ENCODE results near the gene CRY2.

The CRY2 gene

GRCh38 chr11:45892856-45893255, 45.6 kb downstream of the CRY2 start:
- Histone ChIP-seq H3K9ac (ENCODE audit: low read length) (no peak overlapping the region), H2AFZ (ENCODE audit: insufficient read depth, low read length, poor library complexity) (no peak overlapping the region), H4K8ac (ENCODE audit: low read depth, low read length) (no peak overlapping the region), H3K36me3 (ENCODE audit: control insufficient read depth in 1 of 2, insufficient read depth in 2 of 2, low read length in 2 of 2) (no peaks in the 10 kb centered on the region), H2AK5ac (ENCODE audit: low read length) (no peak overlapping the region), H3K14ac (ENCODE audit: low read length) (no peak overlapping the region), H3K4me1 (ENCODE audit: control insufficient read depth in 1 of 2, insufficient read depth in 2 of 2, low read length in 2 of 2) (no peaks in the 10 kb centered on the region), H2BK5ac (ENCODE audit: low read depth, low read length, poor library complexity) (no peak overlapping the region), H3K4me3 (ENCODE audit: low read depth, low read length) (no peak overlapping the region), H4K91ac (ENCODE audit: low read depth, low read length) (no peak overlapping the region), H3K27ac (ENCODE audit: low read depth, low read length) (no peak overlapping the region), H3K27me3 (ENCODE audit: insufficient read depth, low read length) (no peaks in the 10 kb centered on the region), H3K18ac (ENCODE audit: low read length) (no peak overlapping the region), H3K79me1 (ENCODE audit: low read length) (no peaks in the 10 kb centered on the region), H3K4ac (ENCODE audit: low read depth, low read length) (no peak overlapping the region), H2BK12ac (ENCODE audit: low read length) (no peak overlapping the region), H3K23ac (ENCODE audit: low read length) (no peak overlapping the region), H3K9me3 (ENCODE audit: insufficient read depth, low read depth, low read length) (peaks cover 4% of the 10 kb centered on the region), H4K12ac (ENCODE audit: low read depth, low read length) (no peak overlapping the region), H3K4me2 (ENCODE audit: low read length) (no peak overlapping the region), H3K79me2 (ENCODE audit: control insufficient read depth, insufficient read depth, low read length, poor library complexity) (no peaks in the 10 kb centered on the region), H2BK120ac (ENCODE audit: insufficient read depth, low read length, poor library complexity) (no peak overlapping the region)
- WGBS (ENCODE audit: extremely low coverage, insufficient coverage, insufficient read length): no CpG with 5 or more reads among the region's 5 CpGs
- no peak for DNase-seq

- no peak overlapping the region for H4K12ac ChIP-seq (ENCODE audit: low read depth, low read length)
- H2BK5ac ChIP-seq (ENCODE audit: low read depth, low read length, poor library complexity): no peak overlapping the region
- H3K79me1 ChIP-seq (ENCODE audit: low read length): peaks cover under 1% of the 10 kb centered on the region
- H2AK5ac ChIP-seq (ENCODE audit: low read length): no peak overlapping the region
- no peak overlapping the region for H4K8ac ChIP-seq (ENCODE audit: low read depth, low read length)
- H2BK120ac ChIP-seq (ENCODE audit: insufficient read depth, low read length, poor library complexity): no peak overlapping the region
- H3K9ac ChIP-seq (ENCODE audit: low read length): no peak overlapping the region
- no peak overlapping the region for H3K4ac ChIP-seq (ENCODE audit: low read depth, low read length)
- no CpG with 5 or more reads among the region's 6 CpGs for WGBS (ENCODE audit: extremely low coverage, insufficient coverage, insufficient read length)
- H3K14ac ChIP-seq (ENCODE audit: low read length): no peak overlapping the region
- no peaks in the 10 kb centered on the region for H3K27me3 ChIP-seq (ENCODE audit: insufficient read depth, low read length)
- H4K91ac ChIP-seq (ENCODE audit: low read depth, low read length): no peak overlapping the region
- H3K4me3 ChIP-seq (ENCODE audit: low read depth, low read length): no peak overlapping the region
- H3K27ac ChIP-seq (ENCODE audit: low read depth, low read length): no peak overlapping the region
- H3K79me2 ChIP-seq (ENCODE audit: control insufficient read depth, insufficient read depth, low read length, poor library complexity): peaks cover under 1% of the 10 kb centered on the region
- H2AFZ ChIP-seq (ENCODE audit: insufficient read depth, low read length, poor library complexity): no peak overlapping the region
- peaks cover 5 to 6% of the 10 kb centered on the region in 2 experiments for H3K4me1 ChIP-seq (ENCODE audit: control insufficient read depth in 1 of 2, insufficient read depth in 2 of 2, low read length in 2 of 2)
- H3K36me3 ChIP-seq (ENCODE audit: control insufficient read depth in 1 of 2, insufficient read depth in 2 of 2, low read length in 2 of 2): no peaks in the 10 kb centered on the region
- no peak overlapping the region for H3K23ac ChIP-seq (ENCODE audit: low read length)
- DNase-seq: no peak
- no peak overlapping the region for H3K18ac ChIP-seq (ENCODE audit: low read length)
- H2BK12ac ChIP-seq (ENCODE audit: low read length): no peak overlapping the region
- peaks cover 4% of the 10 kb centered on the region for H3K9me3 ChIP-seq (ENCODE audit: insufficient read depth, low read depth, low read length)
- H3K4me2 ChIP-seq (ENCODE audit: low read length): no peak overlapping the region
These were observed 47.4 kb downstream of the CRY2 start for GRCh38 chr11:45894555-45895247.

- Histone ChIP-seq H4K12ac (ENCODE audit: low read depth, low read length) (no peak overlapping the region), H3K27me3 (ENCODE audit: insufficient read depth, low read length) (peaks cover 5% of the 10 kb centered on the region)
- no CpG with 5 or more reads among the region's 8 CpGs for WGBS (ENCODE audit: extremely low coverage, insufficient coverage, insufficient read length)
These were observed 48.4 kb downstream of the CRY2 start for GRCh38 chr11:45895553-45896259.

GRCh38 chr11:45896422-45896984, 49.2 kb downstream of the CRY2 start:
- H3K27ac ChIP-seq (ENCODE audit: low read depth, low read length): no peak overlapping the region
- no peak for DNase-seq

More at GRCh38 chr11:45895553-45896259, 48.4 kb downstream of the CRY2 start:
- H3K4me1 ChIP-seq (ENCODE audit: control insufficient read depth in 1 of 2, insufficient read depth in 2 of 2, low read length in 2 of 2): peaks cover 6 to 8% of the 10 kb centered on the region in 2 experiments
- no peak overlapping the region for H2BK120ac ChIP-seq (ENCODE audit: insufficient read depth, low read length, poor library complexity)
- no peak overlapping the region for H3K23ac ChIP-seq (ENCODE audit: low read length)
- no peak overlapping the region for H3K4ac ChIP-seq (ENCODE audit: low read depth, low read length)
- H2BK5ac ChIP-seq (ENCODE audit: low read depth, low read length, poor library complexity): no peak overlapping the region
- H2AFZ ChIP-seq (ENCODE audit: insufficient read depth, low read length, poor library complexity): no peak overlapping the region
- no peak overlapping the region for H2BK12ac ChIP-seq (ENCODE audit: low read length)
- H4K8ac ChIP-seq (ENCODE audit: low read depth, low read length): no peak overlapping the region
- no peak overlapping the region for H3K27ac ChIP-seq (ENCODE audit: low read depth, low read length)
- no peak for DNase-seq
- H2AK5ac ChIP-seq (ENCODE audit: low read length): no peak overlapping the region
- H3K79me1 ChIP-seq (ENCODE audit: low read length): peaks cover 2% of the 10 kb centered on the region
- no peak overlapping the region for H3K18ac ChIP-seq (ENCODE audit: low read length)
- H3K9ac ChIP-seq (ENCODE audit: low read length): no peak overlapping the region
- H3K9me3 ChIP-seq (ENCODE audit: insufficient read depth, low read depth, low read length): peaks cover 4% of the 10 kb centered on the region
- no peak overlapping the region for H3K14ac ChIP-seq (ENCODE audit: low read length)
- H3K4me3 ChIP-seq (ENCODE audit: low read depth, low read length): no peak overlapping the region
- H3K4me2 ChIP-seq (ENCODE audit: low read length): no peak overlapping the region
- no peak overlapping the region for H4K91ac ChIP-seq (ENCODE audit: low read depth, low read length)
- no peaks in the 10 kb centered on the region for H3K36me3 ChIP-seq (ENCODE audit: control insufficient read depth in 1 of 2, insufficient read depth in 2 of 2, low read length in 2 of 2)
- peaks cover 1% of the 10 kb centered on the region for H3K79me2 ChIP-seq (ENCODE audit: control insufficient read depth, insufficient read depth, low read length, poor library complexity)

More at GRCh38 chr11:45896422-45896984, 49.2 kb downstream of the CRY2 start:
- H2BK12ac ChIP-seq (ENCODE audit: low read length): no peak overlapping the region
- H3K18ac ChIP-seq (ENCODE audit: low read length): no peak overlapping the region
- no peak overlapping the region for H3K4me3 ChIP-seq (ENCODE audit: low read depth, low read length)
- peaks cover 1% of the 10 kb centered on the region for H3K79me2 ChIP-seq (ENCODE audit: control insufficient read depth, insufficient read depth, low read length, poor library complexity)
- H4K8ac ChIP-seq (ENCODE audit: low read depth, low read length): no peak overlapping the region
- no peak overlapping the region for H2BK120ac ChIP-seq (ENCODE audit: insufficient read depth, low read length, poor library complexity)
- H3K36me3 ChIP-seq (ENCODE audit: control insufficient read depth in 1 of 2, insufficient read depth in 2 of 2, low read length in 2 of 2): no peaks in the 10 kb centered on the region
- no peak overlapping the region for H2AFZ ChIP-seq (ENCODE audit: insufficient read depth, low read length, poor library complexity)
- H3K27me3 ChIP-seq (ENCODE audit: insufficient read depth, low read length): peaks cover 7% of the 10 kb centered on the region
- no peak overlapping the region for H4K12ac ChIP-seq (ENCODE audit: low read depth, low read length)
- no peak overlapping the region for H3K14ac ChIP-seq (ENCODE audit: low read length)
- no peak overlapping the region for H3K4ac ChIP-seq (ENCODE audit: low read depth, low read length)
- H3K9ac ChIP-seq (ENCODE audit: low read length): no peak overlapping the region
- H3K4me1 ChIP-seq (ENCODE audit: control insufficient read depth in 1 of 2, insufficient read depth in 2 of 2, low read length in 2 of 2): peaks cover 6 to 8% of the 10 kb centered on the region in 2 experiments
- no peak overlapping the region for H2BK5ac ChIP-seq (ENCODE audit: low read depth, low read length, poor library complexity)
- H3K23ac ChIP-seq (ENCODE audit: low read length): no peak overlapping the region
- H3K79me1 ChIP-seq (ENCODE audit: low read length): peaks cover 2% of the 10 kb centered on the region
- H3K4me2 ChIP-seq (ENCODE audit: low read length): no peak overlapping the region
- H4K91ac ChIP-seq (ENCODE audit: low read depth, low read length): no peak overlapping the region
- no peak overlapping the region for H2AK5ac ChIP-seq (ENCODE audit: low read length)
- H3K9me3 ChIP-seq (ENCODE audit: insufficient read depth, low read depth, low read length): peaks cover 2% of the 10 kb centered on the region
- no CpG with 5 or more reads among the region's 19 CpGs for WGBS (ENCODE audit: extremely low coverage, insufficient coverage, insufficient read length)
